Epithelial cell of proximal tubule (primary cell): ENCODE data around the gene PTPN2. TPM values are rescaled to one million over a fixed set of nuclear protein-coding genes. Genes with fewer than 3 reads are reported as not detected.

Experiments used
- DNase-seq: peaks from one replicate; pipeline ENCODE4 v3.0.0-alpha.2; 2011; ENCODE audit warnings: low read depth
- H3K4me3 ChIP-seq: 2 replicates; pipeline ENCODE4 v1.5.1; 2011; ENCODE audit warnings: low read depth, mild to moderate bottlenecking, low read length
- total RNA-seq: library from RNA; depleted of rRNA; stranded (reverse); fragments of >200 nt; gene quantifications from 2 replicates; pipeline ENCODE4 v1.2.3, GENCODE V29; 2015
- TF ChIP-seq, protein P1 (sequence below): conservative IDR thresholded peaks from 2 replicates; pipeline ENCODE4 v1.5.1; 2012; ENCODE audit warnings: low read depth, mild to moderate bottlenecking, low read length

PTPN2 gene
- 29.6 and 54.0 TPM in 2 replicates for total RNA-seq

DNA sequence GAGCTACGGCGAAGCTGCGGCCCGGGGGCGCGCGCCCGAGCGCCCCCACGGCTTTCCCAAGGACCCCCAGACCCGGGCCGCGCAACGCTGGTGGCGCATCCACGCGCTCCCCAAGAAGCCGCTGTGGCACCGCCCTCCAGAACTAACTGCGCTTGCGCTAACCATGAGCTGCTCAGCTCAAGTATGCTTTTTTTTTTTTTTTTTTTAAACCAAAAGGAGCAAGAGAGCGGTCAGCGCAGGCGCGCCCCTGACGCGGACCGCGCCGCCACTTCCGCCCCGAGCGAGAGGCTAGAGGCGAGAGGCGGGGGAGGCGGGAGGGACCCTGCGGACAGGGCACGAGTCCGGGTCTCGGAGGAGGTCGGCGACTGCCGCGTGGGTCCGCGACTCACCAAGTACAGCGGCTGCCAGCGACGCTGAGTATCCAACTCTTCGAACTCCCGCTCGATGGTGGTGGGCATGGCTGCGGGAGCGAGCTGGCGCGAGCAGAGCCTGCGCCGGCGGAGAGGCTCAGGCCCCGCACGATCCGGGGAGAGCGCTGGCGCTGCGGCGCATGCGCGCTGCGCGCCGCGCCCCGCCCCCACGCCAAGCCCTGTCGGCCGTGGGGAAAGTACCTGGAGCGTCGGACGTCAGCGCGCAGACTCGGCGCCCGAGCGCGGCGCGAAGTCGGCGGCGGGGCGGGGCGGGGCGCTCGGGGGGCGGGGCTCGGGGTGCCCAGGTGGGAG, at the start of gene PTPN2:
TSS of gene PTPN2 (minus strand) at position 554 of the 722 bp plus-strand sequence. CDS start at position 458, 96 bp downstream.
- peak within 1 kb of the TSS; percentile 88 for H3K4me3 ChIP-seq
- TF ChIP-seq, protein P1, sequence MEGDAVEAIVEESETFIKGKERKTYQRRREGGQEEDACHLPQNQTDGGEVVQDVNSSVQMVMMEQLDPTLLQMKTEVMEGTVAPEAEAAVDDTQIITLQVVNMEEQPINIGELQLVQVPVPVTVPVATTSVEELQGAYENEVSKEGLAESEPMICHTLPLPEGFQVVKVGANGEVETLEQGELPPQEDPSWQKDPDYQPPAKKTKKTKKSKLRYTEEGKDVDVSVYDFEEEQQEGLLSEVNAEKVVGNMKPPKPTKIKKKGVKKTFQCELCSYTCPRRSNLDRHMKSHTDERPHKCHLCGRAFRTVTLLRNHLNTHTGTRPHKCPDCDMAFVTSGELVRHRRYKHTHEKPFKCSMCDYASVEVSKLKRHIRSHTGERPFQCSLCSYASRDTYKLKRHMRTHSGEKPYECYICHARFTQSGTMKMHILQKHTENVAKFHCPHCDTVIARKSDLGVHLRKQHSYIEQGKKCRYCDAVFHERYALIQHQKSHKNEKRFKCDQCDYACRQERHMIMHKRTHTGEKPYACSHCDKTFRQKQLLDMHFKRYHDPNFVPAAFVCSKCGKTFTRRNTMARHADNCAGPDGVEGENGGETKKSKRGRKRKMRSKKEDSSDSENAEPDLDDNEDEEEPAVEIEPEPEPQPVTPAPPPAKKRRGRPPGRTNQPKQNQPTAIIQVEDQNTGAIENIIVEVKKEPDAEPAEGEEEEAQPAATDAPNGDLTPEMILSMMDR: no peak

DNA sequence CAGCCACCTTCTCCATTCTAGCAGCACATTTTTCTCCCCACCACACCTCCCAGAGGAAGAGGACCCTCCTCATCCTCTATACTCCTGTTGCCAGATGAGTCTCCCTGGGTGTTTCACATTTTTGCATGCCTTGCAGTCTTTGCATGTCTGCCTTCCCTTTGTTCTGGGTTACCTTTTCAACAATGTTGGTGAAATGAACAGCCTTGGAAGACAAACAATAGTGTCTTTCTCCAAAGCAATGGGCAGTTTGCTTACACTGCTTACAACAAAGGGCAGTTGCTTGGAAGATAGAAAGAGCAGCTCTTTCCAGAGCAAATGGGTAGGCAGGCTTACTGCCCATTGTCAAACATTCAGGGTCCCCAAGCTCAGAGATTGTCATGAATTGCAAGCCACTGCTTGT, 49.3 kb upstream of the PTPN2 start:
- no peak overlapping the region for H3K4me3 ChIP-seq
- no peak for DNase-seq
- TF ChIP-seq, protein P1: no peak

More for the DNA sequence above, at the start of gene PTPN2:
- peak; percentile 52 for DNase-seq

DNA sequence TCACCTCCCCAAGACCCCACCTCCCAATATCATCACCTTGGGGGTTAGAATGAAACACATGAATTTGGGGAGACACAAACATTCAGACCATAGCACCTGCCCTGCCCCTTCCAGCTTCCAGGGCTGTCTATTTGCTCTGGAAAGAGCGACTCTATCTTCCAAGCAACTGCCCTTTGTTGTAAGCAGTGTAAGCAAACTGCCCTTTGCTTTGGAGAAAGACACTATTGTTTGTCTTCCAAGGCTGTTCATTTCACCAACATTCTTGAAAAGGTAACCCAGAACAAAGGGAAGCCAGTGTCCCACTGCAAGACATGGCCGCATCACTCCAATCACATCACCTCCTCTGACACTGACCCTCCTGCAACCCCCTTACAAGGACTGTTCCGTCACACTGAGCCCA, 46.9 kb upstream of the PTPN2 start:
- H3K4me3 ChIP-seq: no peak overlapping the region
- TF ChIP-seq, protein P1: no peak
- no peak for DNase-seq

DNA sequence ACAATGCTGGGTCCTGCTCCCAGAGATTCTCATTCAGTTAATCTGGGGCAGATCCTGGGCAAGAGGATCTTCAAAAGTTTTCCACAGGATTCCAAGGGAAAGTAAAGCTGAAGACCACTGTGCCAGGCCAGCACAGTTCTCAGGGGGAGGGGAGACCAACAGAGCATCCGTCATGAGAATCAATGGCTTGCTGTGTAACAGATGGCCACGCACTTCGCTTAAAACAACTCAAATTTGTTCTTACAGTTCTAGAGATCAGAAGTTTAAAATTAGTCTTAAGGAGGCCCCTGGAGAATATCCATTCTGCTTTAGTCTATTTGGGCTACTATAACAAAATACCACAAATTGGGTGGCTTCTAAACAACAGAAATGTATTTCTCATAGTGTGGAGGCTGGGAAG, 46.3 kb upstream of the PTPN2 start:
- H3K4me3 ChIP-seq: no peak overlapping the region
- TF ChIP-seq, protein P1: no peak
- no peak for DNase-seq

DNA sequence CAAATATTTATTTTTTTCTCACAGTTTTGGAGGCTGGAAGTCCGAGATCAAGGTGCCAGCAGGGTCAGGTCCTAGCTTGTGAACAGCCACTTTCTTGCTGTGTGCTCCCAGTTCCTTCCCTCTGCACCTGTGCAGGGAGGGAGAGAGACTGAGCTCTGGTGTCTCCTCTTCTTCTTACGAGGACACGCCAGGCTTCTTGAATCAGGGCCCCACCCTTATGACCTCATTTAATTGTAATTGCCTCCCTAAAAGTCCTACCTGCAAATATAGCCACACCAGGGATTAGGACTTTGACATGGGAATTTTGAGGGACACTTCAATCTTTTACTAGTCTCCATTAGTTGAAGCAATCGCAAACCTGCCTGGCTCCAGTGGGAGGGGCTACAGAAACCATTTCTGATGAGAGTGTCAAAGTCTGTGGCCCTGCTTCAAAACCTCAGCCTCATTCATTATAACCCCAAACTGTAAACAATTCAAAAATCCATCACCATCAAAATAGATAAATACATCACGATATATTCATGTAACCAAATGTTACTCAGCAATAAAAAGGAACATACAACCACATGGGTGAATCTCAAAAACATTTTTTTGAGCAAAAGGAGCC, 45.5 kb upstream of the PTPN2 start:
- DNase-seq: no peak
- TF ChIP-seq, protein P1: no peak
- no peak overlapping the region for H3K4me3 ChIP-seq

DNA sequence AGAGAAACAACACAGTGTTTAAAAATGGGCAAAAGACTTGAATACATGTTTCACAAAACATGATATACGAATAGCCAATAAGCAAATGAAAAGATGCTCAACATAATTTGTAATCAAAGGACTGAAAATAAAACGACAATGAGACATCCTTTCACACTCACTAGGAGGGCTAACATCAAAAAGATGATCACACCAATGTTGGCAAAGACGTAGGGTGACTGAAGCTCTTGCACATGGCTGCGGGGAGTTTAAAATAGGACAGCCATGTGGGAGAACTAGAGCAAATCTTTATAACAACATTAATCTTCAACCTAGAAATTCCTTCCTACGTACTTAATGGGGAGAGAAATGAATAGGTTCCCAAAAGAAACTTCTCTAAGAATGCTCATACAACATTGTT, 44.6 kb upstream of the PTPN2 start:
- TF ChIP-seq, protein P1: no peak
- DNase-seq: no peak

More for the DNA sequence above, 44.6 kb upstream of the PTPN2 start:
- H3K4me3 ChIP-seq: no peak overlapping the region
